Upper lobe of right lung (tissue), 1 donor: ENCODE data around the gene AP3B1. TPM values are rescaled to one million over a fixed set of nuclear protein-coding genes. Genes with fewer than 3 reads are reported as not detected.

Experiments used
- ATAC-seq: fragments of 200-7000 bp; cut with Tn5 transposase; one replicate; pipeline ENCODE4 v1.9.1; 2020; ENCODE audit warnings: mild to moderate bottlenecking, moderate library complexity
- DNase-seq: peaks from one replicate; pipeline ENCODE4 v3.0.0-alpha.2; 2020
- H3K27ac ChIP-seq: fragments of 200-600 bp; one replicate; pipeline ENCODE4 v1.8.0; 2022
- H3K27me3 ChIP-seq: fragments of 200-600 bp; one replicate; pipeline ENCODE4 v1.8.0; 2022; ENCODE audit warnings: mild to moderate bottlenecking
- H3K36me3 ChIP-seq: fragments of 200-600 bp; one replicate; pipeline ENCODE4 v1.8.0; 2022
- H3K4me1 ChIP-seq: fragments of 200-600 bp; one replicate; pipeline ENCODE4 v1.8.0; 2022
- H3K4me3 ChIP-seq: fragments of 200-600 bp; one replicate; pipeline ENCODE4 v1.8.0; 2022; ENCODE audit warnings: mild to moderate bottlenecking
- H3K9me3 ChIP-seq: fragments of 200-600 bp; one replicate; pipeline ENCODE4 v1.8.0; 2022
- CTCF ChIP-seq: fragments of 200-600 bp; IDR thresholded peaks from one replicate; pipeline ENCODE4 v1.8.0; 2022; ENCODE audit warnings: antibody characterized with exemption
- intact Hi-C: fragments of 100-400 bp; cut with DNase I; formaldehyde crosslinking; loops from one replicate; pipeline ENCODE4 v1.11.0; 2022
- long read RNA-seq: library from polyadenylated mRNA; unstranded; transcript quantifications from one replicate; pipeline ENCODE4 v2.0.0, GENCODE V29; 2021
- total RNA-seq: library from RNA; stranded (reverse); fragmentation: NEBNext Ultra II Directional; extraction: Animal tissue kit (Norgen Biotek cat#: 25700); gene quantifications from one replicate; pipeline ENCODE4 v1.2.1, GENCODE V29; 2021
- donor health status: DM: no; HTN: yes; CAD: no; lungs with severe emphysema.

AP3B1 gene
- total RNA-seq, result 32.9 TPM
- long read RNA-seq, full-length matches to known transcripts, result 12 of 29 reads
- long read RNA-seq, partial matches to known transcripts, result 13 of 29 reads
- long read RNA-seq, other reads (novel, unspliced or antisense), result 4 of 29 reads

- ATAC-seq, result peak; percentile 99
- intact Hi-C loops, result no loop called here
- Histone ChIP-seq H3K9me3 (no peaks in the 10 kb centered on the region), H3K4me3 (peak within 1 kb of the TSS; percentile 90), H3K27ac (peak within 1 kb of the TSS; percentile 94), H3K4me1 (peaks cover 6% of the 10 kb centered on the region), H3K36me3 (no peaks in the 10 kb centered on the region), H3K27me3 (no peaks in the 10 kb centered on the region)
- peak; percentile 100 for DNase-seq
- no peak for TF ChIP-seq CTCF
Observed at GRCh38 chr5:78294248-78295034, at the start of gene AP3B1. Gene AP3B1, minus strand, starts transcription at chr5:78294698. Its CDS starts 119 bp downstream, at chr5:78294579.

DNA sequence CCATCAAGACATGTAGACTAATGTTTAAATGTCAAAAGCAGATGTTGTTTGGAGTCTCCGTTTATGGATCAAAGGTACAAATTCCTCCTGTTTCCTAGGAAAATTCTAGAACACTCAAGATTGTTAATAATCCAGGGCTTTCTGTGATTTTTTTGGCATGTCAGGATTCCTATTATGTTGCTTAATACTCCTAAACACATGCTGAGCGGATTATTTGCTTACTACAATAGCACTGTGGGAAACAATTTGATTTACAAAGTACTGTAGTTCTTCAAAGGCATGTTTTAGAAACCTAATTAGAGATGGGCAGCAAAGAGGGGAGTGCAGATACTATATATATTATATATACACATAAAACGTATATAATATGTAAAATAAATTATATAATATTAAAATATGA, 46.9 kb upstream of the AP3B1 start:
- intact Hi-C loops, result no loop called here
- no peak overlapping the region for H3K4me3 ChIP-seq
- ATAC-seq, result no peak
- no peaks in the 10 kb centered on the region for H3K27me3 ChIP-seq
- no peaks in the 10 kb centered on the region for H3K36me3 ChIP-seq
- no peak overlapping the region for H3K27ac ChIP-seq
- H3K9me3 ChIP-seq, result peaks cover 7% of the 10 kb centered on the region
- no peaks in the 10 kb centered on the region for H3K4me1 ChIP-seq
- no peak for TF ChIP-seq CTCF
- no peak for DNase-seq

GRCh38 chr5:78339617-78340436, 45.3 kb upstream of the AP3B1 start:
- no peak overlapping the region for H3K27ac ChIP-seq
- no peaks in the 10 kb centered on the region for H3K36me3 ChIP-seq
- no peaks in the 10 kb centered on the region for H3K27me3 ChIP-seq
- intact Hi-C loops, result no loop called here
- H3K4me3 ChIP-seq, result no peak overlapping the region
- DNase-seq (no peak), ATAC-seq (peak; percentile 79)
- H3K4me1 ChIP-seq, result no peaks in the 10 kb centered on the region
- peaks cover 7% of the 10 kb centered on the region for H3K9me3 ChIP-seq
- no peak for TF ChIP-seq CTCF

DNA sequence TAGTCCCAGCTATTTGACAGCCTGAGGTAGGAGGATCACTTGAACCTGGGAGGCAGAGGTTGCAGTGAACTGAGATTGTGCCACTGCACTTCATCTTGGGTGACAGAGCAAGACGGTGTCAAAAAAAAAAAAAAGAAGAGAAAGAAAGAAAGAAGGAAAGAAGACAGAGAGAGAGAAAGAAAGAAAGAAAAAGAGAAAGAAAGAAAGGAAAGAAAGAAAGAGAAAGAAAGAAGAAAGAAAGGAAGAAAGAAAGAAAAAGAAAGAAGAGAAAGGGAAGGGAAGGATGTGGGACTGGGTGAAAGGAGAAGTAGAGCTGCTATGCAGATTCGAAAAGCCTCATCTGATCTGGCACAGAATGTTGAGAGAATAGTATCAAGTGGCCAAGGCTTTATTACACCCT, 42.2 kb upstream of the AP3B1 start:
- H3K4me1 ChIP-seq, result no peaks in the 10 kb centered on the region
- peaks cover 7% of the 10 kb centered on the region for H3K9me3 ChIP-seq
- TF ChIP-seq CTCF, result no peak
- H3K27me3 ChIP-seq, result no peaks in the 10 kb centered on the region
- no peak for ATAC-seq
- intact Hi-C loops, result no loop called here
- no peak overlapping the region for H3K27ac ChIP-seq
- no peak for DNase-seq
- no peak overlapping the region for H3K4me3 ChIP-seq
- no peaks in the 10 kb centered on the region for H3K36me3 ChIP-seq

DNA sequence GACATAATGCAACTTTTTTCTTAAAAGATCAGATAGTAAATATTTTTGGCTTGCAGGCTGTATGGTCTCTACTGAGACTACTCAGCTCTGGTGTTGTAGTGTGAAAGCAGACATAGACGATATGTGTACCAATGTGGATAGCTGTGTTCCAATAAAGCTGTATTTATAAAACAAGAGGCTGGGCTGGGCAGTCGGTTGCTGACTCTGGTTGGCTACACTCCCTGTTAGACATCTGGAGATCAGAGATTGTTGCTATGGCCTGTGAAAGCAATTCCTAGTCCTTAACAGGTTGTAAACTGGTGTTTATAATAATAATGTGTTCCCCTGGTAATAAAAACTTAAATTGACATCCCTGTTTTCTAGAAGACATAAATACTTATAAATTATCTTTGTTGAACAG, 41.5 kb upstream of the AP3B1 start:
- no peak for TF ChIP-seq CTCF
- ATAC-seq (no peak), DNase-seq (no peak)
- H3K4me1 ChIP-seq, result no peaks in the 10 kb centered on the region
- no peak overlapping the region for H3K27ac ChIP-seq
- H3K27me3 ChIP-seq, result no peaks in the 10 kb centered on the region
- peaks cover 7% of the 10 kb centered on the region for H3K9me3 ChIP-seq
- no peak overlapping the region for H3K4me3 ChIP-seq
- H3K36me3 ChIP-seq, result no peaks in the 10 kb centered on the region
- intact Hi-C loops, result no loop called here
